GM12873 (cell line): ENCODE measurements around the gene ANKZF1.

Experiments used
- CTCF ChIP-seq: IDR thresholded peaks from 2 replicates; pipeline ENCODE4 v1.5.1; 2012; ENCODE audit warnings: low read depth, mild to moderate bottlenecking, moderate library complexity, low read length, control low read depth; ENCODE audit not compliant: insufficient read depth; ENCODE audit errors: missing control alignments

Gene ANKZF1

GRCh38 chr2:219245899-219246230, 16.3 kb downstream of the ANKZF1 start:
- TF ChIP-seq CTCF = no peak

- TF ChIP-seq CTCF = no peak
These were observed 17.0 kb downstream of the ANKZF1 start for GRCh38 chr2:219246559-219246958.

GRCh38 chr2:219247678-219248642, 18.4 kb downstream of the ANKZF1 start:
- no peak for TF ChIP-seq CTCF

GRCh38 chr2:219248845-219249202, 19.2 kb downstream of the ANKZF1 start:
- no peak for TF ChIP-seq CTCF

- TF ChIP-seq CTCF = no peak
These were observed 19.8 kb downstream of the ANKZF1 start for GRCh38 chr2:219249203-219249980.

- no peak for TF ChIP-seq CTCF
These were observed 20.6 kb downstream of the ANKZF1 start for GRCh38 chr2:219250049-219250781.

- no peak for TF ChIP-seq CTCF
These were observed 22.1 kb downstream of the ANKZF1 start for GRCh38 chr2:219251656-219252055.
